Stimulated activated naive CD8-positive, alpha-beta T cell treated with anti-CD3 and anti-CD28 coated beads, Interleukin-15, Interleukin-2, amounts not matched to agents 100 U/mL and 50 U/mL, for 24 hours (primary cell): Measurements from ENCODE around the gene CLCA2.

Experiments
- ATAC-seq: fragments of 150-1000 bp; cut with Tn5 transposase; one replicate; pipeline ENCODE4 v1.10.0; 2021
- DNase-seq: peaks from one replicate; pipeline ENCODE4 v3.0.0; 2021

The CLCA2 gene

GRCh38 chr1:86423873-86424272, at the start of gene CLCA2:
TSS of gene CLCA2 (plus strand) at chr1:86424171. CDS start at chr1:86424248, 77 bp downstream.
- DNase-seq (no peak), ATAC-seq (no peak)

GRCh38 chr1:86375688-86376087, 48.3 kb upstream of the CLCA2 start:
- DNase-seq (no peak), ATAC-seq (no peak)

DNA sequence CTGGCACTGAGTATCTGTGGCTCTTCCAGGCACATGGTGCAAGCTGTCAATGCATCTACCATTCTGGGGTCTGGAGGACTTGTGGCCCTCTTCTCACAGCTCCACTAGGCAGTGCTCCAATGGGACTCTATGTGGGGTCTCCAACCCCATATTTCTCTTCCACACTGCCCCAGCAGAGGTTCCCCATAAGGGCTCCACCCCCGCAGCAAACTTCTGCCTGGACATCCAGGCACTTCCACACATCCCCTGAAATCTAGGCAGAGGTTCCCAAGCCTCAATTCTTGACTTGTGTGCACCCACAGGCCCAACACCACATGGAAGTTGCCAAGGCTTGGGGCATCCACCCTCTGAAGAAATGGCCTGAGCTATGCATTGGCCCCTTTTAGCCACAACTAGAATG, 46.6 kb upstream of the CLCA2 start:
- ATAC-seq = no peak

DNA sequence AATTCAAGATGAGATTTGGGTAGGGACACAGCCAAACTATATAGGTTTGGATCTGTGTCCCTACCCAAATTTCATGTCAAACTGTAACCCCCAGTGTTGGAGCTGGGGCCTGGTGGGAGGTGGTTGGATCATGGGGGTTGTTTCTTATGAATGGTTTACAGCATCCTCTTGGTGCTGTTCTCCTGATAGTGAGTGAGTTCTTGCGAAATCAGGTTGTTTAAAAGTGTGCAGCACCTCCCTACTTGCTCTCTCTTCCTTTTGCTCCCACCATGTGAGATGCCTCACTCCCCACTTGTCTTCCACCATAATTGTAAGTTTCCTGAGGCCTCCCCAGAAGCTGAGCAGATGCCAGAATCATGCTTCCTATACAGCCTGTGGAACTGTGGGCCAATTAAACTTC, 45.2 kb upstream of the CLCA2 start:
- DNase-seq = no peak
- ATAC-seq = no peak

More for the DNA sequence above, 46.6 kb upstream of the CLCA2 start:
- no peak for DNase-seq

DNA sequence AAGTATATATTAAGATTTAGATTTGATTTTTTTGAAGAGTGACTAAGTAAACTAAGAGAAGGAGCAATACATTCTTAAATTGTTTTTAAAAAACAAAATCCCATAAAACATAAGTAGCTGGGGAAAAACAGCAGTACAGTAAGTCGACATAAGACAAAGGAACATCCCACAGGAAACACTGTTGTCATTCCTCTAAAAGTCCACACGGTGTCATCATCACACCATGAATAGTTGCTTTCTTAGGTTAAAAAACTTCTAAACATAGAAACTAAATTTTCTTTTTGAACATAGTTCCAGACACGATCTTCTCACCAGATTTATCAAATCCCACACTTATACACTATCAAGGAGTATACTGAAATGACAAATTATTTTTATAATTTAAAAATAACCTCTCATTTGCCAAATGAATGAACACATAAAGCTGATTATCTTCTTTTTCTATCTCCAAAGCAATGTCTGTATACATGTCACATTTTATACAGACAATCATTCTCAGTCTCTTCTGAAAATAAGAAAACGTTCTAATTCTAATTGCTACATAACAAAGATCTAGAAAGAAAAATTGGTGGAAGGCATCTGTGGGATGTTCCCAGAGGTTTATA, 43.6 kb upstream of the CLCA2 start:
- DNase-seq (no peak), ATAC-seq (no peak)

DNA sequence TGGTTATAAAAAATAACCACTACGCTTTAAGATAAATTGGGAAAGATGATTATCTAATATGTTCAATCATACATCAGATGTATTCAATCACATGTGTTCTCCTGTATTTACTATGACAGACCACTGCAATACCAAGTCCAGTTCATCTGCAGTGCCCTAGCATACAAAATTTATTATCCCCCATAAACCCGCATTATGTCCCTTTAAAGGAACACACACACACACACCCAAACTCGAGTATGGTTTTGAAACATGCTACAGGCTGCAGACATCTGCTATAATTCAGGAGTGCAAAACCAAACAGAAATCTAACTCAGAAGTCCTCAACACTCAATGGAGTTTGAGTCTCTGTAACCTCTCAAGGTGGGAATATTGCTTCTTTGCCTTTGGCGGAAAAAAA, 42.7 kb upstream of the CLCA2 start:
- ATAC-seq (no peak), DNase-seq (no peak)

- ATAC-seq = no peak
- no peak for DNase-seq
Measured at GRCh38 chr1:86382878-86383277, 41.1 kb upstream of the CLCA2 start.

GRCh38 chr1:86387916-86388627, 35.9 kb upstream of the CLCA2 start:
- DNase-seq (no peak), ATAC-seq (no peak)

DNA sequence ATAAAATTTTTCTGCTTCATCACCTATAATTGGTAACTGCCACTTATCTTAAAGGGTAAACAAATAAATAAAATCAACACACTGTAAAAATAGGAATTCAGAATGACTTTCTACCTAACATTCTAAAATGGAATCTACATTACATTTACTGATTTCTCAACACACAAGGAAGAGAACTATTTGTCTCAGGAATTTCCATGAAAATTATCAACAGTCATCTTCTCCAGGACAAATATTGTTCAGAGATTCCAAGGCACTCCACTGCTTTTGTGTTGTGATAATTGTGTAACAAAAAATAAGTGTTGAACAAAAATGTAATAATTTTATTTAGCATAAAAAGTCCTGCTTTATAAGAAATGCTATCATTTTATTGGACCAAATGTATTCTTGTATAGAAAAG, 35.2 kb upstream of the CLCA2 start:
- DNase-seq = no peak

GRCh38 chr1:86389307-86389706, 34.7 kb upstream of the CLCA2 start:
- ATAC-seq (no peak), DNase-seq (no peak)

More for the DNA sequence above, 35.2 kb upstream of the CLCA2 start:
- ATAC-seq = no peak

DNA sequence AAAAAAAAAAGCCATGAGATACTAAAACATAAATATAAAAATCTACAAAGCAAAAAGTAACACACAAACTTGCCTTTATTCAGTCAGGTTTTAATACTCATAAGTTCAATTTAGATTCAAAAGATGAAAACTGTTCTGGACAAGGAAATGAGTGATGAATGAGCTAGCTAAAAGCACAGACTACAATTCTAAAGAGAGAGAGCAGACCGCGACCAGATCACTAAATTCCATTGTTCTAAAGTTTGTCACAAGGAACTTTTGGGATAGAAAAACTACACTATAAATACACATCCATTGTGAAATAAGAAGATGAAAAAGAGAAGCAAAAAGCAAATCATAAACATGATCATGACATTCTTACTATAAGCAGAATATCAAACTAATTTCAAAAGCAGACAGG, 29.6 kb upstream of the CLCA2 start:
- DNase-seq (no peak), ATAC-seq (no peak)

DNA sequence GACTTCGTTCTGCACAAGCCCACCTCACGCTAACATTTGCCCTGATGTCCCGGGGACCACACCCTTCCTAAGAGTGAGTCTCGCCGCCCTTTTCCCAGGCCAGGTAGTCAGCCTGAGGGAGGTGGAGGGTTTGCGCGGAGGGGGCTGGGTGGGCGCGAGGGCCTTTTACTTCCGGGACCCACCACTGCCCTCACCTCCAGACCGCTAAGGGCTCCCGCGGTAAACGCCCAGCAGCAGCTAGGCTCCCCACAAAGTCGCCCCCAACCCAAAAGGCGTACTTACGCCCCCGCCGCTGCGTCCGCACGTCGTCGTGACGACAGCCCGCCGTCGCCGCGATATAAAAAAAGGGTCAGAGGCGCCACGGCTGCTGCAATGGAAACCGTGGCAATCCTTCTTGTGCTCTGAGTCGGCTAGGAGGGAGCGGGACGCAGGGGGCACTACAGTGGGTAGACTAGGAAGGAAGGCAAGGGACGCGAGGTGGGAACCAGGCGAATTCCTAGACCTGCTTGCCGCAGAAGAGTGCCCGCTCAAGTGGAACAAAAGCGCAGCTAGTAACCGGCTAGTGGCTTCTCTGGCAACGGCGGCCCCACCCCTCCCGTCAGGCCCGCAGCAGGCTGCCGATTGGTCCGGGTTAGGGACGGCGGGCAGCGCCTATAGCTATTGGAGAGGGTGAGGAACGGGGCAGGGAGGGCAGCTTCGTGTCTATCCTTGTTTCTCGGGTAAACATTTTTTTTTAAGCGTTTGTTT, 28.0 kb upstream of the CLCA2 start, which contains the start of gene ODF2L:
ODF2L (minus strand) TSS at position 573 of the 747 bp plus-strand sequence. CDS start 9,296 bp downstream, outside the sequence.
- ATAC-seq = peak; percentile 100

GRCh38 chr1:86396498-86396890, 27.5 kb upstream of the CLCA2 start:
- DNase-seq = no peak
- peak; percentile 1 for ATAC-seq

More for the DNA sequence above, 28.0 kb upstream of the CLCA2 start, which contains the start of gene ODF2L:
- peak; percentile 88 for DNase-seq

DNA sequence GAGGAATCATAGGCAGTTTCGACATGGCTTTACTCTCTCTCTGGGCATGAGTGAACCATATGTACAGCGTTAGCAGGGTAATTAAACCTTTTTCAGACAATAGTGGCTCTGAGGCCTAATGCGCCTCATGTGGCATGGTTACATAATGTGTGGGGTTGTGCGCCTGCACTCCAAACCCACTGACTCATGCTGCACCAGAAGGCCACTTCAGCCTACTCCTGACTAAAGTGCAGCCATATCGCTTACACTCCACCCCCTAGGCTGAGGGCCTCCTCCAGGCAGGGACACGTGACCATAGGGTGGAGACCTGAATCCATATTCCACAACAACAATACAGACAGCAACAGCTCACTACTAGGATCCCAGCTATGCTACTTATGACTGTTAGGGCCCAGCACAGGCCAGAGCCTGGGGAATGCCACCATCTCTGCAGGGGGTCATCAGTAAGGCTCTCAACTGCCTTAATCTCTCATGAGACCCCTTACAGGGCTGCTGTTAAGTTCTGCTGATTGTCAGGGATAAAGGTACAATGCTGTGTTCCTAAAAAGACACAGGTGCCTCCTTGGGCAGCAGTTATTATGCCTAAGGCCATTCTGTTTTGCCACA, 14.5 kb upstream of the CLCA2 start:
- no peak for DNase-seq

GRCh38 chr1:86410879-86411278, 13.1 kb upstream of the CLCA2 start:
- no peak for DNase-seq
- ATAC-seq = no peak

More for the DNA sequence above, 14.5 kb upstream of the CLCA2 start:
- ATAC-seq = no peak

DNA sequence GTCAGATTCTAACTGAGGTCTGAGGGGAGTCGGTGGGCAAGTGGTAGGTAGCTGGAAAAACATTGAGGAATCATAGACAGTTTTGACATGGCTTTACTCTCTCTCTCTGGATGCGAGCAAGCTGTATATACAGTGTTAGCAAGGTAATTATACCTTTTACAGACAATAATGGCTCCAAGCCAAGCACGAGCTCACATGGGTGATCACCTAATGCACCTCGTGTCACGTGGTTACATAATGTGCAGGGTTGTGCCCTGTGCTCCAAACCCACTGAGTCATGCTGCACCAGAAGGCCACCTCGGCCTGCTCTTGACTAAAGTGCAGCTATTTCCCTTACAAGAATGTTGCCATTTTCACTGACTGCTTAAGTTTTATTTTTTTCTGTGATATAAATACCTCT, 7.6 kb upstream of the CLCA2 start:
- no peak for ATAC-seq
- DNase-seq = no peak

DNA sequence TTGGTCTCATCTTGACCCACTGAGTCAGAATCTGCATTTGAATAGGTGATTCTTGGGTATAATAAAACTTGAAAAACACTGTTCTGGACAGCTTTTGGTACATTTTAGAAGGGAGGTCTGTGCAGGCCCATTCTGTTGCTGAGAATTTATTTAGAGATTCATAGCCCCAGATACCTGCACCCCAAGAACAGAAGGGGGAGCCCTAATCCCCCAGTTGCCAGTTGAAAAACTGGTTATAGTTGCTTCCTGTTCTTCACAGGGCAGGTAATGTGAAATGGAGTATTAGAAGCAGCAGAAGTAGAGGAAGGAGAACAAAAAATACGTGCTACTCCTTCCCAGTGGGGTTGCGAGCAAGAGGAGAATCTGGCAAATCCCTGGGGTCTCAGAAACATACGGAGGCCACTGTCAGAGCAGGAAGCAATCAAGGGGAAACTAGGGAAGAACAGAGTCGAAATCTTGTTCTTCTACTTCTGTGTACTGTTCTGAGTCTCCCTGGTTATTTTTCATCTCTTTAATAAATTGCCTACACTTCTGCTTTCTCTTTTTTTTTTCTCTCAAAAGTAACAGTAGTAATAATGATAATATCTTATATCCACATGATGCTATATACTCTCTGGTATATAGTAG, 4.6 kb upstream of the CLCA2 start:
- DNase-seq (peak; percentile 32), ATAC-seq (peak; percentile 71)

DNA sequence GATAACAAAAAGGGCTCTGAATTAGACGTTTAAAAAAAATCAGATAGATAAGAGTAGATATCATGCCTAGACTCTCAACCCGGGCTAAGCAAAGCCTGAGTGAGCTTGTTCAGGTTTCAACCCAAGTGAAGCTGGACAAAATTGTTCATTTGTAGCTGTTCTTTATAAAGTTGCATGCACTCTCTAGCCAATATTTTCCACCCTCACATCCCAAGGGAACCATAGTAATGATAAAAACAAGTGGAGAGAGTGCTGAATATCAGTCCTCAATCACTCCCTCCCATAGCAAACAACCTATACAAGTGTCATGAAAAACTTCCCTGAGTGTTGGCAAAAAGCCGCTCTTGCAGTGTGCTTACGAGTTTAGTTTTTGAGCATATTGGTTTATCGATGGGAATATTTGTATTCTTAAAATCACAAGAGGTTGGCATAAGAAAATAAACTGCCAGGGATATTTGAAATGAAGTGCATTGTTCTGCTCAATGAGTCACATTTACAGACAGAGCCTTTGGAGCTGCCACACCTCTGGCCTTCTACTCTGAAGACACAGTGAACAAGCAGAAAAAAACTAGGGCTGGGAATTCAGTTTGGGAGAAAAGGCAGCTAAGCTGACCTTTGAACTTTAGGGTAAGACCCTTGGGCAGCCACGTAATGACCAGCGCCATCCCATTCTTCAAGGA, 2.2 kb upstream of the CLCA2 start:
- ATAC-seq (no peak), DNase-seq (no peak)

GRCh38 chr1:86423473-86423872, 498 bp upstream of the CLCA2 start:
- no peak for ATAC-seq
- no peak for DNase-seq

DNA sequence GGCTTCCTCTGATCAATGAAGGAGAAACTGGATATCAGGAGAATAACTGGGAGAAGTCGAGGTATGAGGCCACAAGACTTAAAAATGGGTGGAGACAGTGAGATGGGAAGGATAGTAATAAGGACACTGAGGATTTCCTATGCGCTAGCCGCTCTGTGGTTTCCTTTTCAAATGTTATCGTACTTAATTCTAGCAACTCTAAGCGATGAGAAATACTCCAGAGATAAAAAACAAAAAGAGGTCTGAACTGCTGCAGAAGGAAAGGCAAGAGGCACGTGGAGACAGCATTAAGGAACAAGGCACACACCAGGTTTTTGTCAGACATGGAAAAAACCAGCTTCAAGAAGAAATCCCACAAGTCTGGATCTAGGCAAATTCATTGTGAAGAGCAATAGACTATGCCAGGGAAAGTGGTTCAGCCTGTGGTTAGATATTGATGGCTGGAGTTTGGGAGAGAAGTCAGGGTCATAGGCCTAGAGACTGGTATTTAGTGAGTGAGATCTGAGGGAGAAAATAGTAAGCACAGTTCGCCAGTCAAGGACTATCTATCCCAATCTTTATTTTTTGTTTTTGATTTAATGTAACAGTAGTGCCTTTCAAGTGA, 5.3 kb downstream of the CLCA2 start:
- ATAC-seq (no peak), DNase-seq (no peak)

- ATAC-seq = peak; percentile 65
- no peak for DNase-seq
Measured at GRCh38 chr1:86429835-86430234, 5.9 kb downstream of the CLCA2 start.
